Nephron (organoid): Measurements from ENCODE around the gene APOBEC3C.
"Not testable (repeated sequence)": the region's sequence is repeated elsewhere in the genome, so short reads cannot be mapped to it uniquely, and the experiment has no call there.

Source experiments
- H3K27ac Mint-ChIP-seq, 3 experiments: 2 replicates each; pipeline ENCODE4 v1.8.0; 2020; ENCODE audit warnings: mixed read lengths in 3 of 3, mild to moderate bottlenecking in 2 of 3, moderate library complexity in 1 of 3
- H3K27me3 Mint-ChIP-seq: 2 replicates; pipeline ENCODE4 v1.8.0; 2021; ENCODE audit warnings: low read depth, mild to moderate bottlenecking, moderate library complexity, mixed read lengths
- H3K36me3 Mint-ChIP-seq: 2 replicates; pipeline ENCODE4 v1.8.0; 2020; ENCODE audit warnings: low read depth, mixed read lengths
- H3K4me1 Mint-ChIP-seq: 2 replicates; pipeline ENCODE4 v1.8.0; 2020; ENCODE audit warnings: mixed read lengths
- H3K4me3 Mint-ChIP-seq, 3 experiments: 2 replicates each; pipeline ENCODE4 v1.8.0; 2020; ENCODE audit warnings: mild to moderate bottlenecking in 3 of 3, mixed read lengths in 3 of 3, moderate library complexity in 2 of 3
- H3K9me3 Mint-ChIP-seq: 2 replicates; pipeline ENCODE4 v1.8.0; 2020; ENCODE audit warnings: mixed read lengths
- TF ChIP-seq, protein P1 (sequence below), 3 experiments: fragments of 200-600 bp; sonication (generic); IDR thresholded peaks; one replicate each; pipeline ENCODE4 v1.5.0; 2021; ENCODE audit warnings: antibody characterized with exemption in 3 of 3; ENCODE audit not compliant: unreplicated experiment in 3 of 3

APOBEC3C gene

DNA sequence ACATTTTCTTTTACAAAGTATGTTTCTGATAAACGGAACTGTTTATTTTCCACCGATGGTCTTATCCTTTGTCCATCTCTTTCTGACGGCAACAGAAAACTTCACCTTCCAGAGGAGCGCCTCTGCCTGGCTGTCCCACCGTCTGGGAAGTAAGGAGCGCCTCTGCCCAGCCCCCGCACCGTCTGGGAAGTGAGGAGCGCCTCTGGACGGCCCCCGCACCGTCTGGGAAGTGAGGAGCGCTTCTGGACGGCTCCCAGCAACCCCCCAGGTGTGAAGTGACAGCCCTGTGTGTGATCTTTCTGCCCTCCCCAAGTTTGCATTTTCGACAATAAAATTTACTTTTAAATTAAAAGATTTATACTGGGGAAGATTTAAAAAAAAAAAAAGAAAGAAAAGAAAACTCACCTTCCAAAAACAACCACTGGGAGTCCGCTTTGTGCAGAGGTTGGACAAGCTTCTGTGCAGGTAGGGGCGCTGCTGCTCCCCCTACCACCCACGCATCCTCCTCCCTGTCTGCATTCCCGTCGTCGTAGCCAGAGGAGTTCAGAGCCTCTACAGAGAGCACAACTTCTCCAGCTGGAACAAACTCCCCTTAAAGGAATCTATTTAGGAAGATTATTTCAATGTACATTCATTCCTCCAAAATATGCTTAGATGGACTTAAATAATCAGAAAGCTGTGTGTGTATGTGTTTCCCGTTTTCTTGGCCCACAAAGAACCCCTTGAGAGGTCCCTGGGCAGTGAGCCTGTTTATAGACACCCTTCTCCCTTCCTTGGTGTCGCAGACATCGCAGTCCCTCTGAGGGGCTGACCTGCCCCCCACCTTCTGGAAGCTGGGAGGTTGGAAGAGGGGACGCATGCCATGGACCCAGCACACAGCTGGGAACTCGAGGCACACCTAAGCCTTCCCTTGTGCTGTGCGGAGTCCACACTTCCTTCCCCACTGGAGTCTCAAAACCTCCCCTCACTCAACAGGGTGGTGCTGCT lies 32.8 kb upstream of the APOBEC3C start:
- Mint-ChIP-seq H3K4me1 (peaks cover 14% of the 10 kb centered on the region), H3K4me3 (peak overlapping the region; percentile 11 to 80 (median 71)), H3K27ac (peak overlapping the region; percentile 69 to 91 (median 85)), H3K9me3 (peaks cover 11% of the 10 kb centered on the region), H3K36me3 (peaks cover 3% of the 10 kb centered on the region), H3K27me3 (peaks cover 5% of the 10 kb centered on the region)
- TF ChIP-seq, protein P1, sequence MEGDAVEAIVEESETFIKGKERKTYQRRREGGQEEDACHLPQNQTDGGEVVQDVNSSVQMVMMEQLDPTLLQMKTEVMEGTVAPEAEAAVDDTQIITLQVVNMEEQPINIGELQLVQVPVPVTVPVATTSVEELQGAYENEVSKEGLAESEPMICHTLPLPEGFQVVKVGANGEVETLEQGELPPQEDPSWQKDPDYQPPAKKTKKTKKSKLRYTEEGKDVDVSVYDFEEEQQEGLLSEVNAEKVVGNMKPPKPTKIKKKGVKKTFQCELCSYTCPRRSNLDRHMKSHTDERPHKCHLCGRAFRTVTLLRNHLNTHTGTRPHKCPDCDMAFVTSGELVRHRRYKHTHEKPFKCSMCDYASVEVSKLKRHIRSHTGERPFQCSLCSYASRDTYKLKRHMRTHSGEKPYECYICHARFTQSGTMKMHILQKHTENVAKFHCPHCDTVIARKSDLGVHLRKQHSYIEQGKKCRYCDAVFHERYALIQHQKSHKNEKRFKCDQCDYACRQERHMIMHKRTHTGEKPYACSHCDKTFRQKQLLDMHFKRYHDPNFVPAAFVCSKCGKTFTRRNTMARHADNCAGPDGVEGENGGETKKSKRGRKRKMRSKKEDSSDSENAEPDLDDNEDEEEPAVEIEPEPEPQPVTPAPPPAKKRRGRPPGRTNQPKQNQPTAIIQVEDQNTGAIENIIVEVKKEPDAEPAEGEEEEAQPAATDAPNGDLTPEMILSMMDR (IDR thresholded peaks at IDR 0.05; ENCODE audit: unreplicated experiment in 3 of 3): peak; percentile 45 to 58 (median 49)

DNA sequence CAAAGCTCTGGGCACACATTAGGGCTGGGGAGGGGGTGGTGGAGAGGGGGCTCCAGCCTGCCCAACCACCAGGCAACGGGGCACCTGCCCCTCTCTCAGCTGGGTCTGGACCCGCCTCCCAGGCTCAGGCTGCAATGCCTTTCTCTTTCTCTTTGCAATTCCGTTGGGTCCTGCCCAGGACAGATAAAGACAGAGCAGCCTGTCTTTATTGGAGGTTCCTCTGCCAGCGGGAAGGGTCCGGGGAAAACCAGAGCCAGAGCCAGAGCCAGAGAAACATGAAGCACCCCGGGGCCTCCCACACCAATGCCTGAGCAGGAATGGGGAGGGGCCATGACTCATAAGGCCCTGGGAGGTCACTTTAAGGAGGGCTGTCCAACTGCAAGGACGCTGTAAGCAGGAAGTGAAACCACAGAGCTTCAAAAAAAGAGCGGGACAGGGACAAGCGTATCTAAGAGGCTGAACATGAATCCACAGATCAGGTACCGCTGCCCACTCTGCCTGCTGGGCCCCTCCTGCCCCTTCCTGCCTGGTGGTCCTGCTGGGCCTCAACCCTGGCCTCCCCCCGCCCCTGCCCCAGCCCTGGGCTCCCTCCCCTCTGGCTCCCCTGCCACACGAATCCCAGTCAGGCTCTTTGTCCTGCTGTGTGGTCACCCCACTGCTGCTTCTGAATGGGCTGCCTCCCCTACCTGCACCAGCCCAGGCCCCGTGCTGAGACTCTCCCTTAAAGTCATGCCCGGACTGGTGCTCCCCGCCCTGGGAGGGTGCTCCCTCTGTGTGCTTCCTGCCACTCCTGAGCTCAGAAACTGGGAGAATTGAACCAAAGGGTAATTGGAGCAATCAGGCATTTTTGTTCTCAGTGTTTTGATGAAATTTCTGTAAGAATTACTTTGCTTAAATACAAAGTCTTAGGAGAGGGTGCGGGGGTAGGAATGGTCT lies 31.8 kb upstream of the APOBEC3C start, which contains the start of gene APOBEC3B:
Gene APOBEC3B (plus strand): TSS at position 356 of the 936 bp plus-strand sequence. CDS start 107 bp downstream, at position 463.
- Mint-ChIP-seq H3K27ac (peak within 1 kb of the TSS; percentile 69 to 91 (median 85)), H3K27me3 (peaks cover 5% of the 10 kb centered on the region), H3K9me3 (peaks cover 7% of the 10 kb centered on the region), H3K36me3 (peaks cover 3% of the 10 kb centered on the region), H3K4me1 (peaks cover 14% of the 10 kb centered on the region), H3K4me3 (peak within 1 kb of the TSS; percentile 76 to 83 (median 80))
- TF ChIP-seq, protein P1 (IDR thresholded peaks at IDR 0.05; ENCODE audit: unreplicated experiment in 3 of 3): no peak

GRCh38 chr22:38984224-38984623 lies 29.8 kb upstream of the APOBEC3C start:
- Mint-ChIP-seq H3K36me3 (peaks cover 3% of the 10 kb centered on the region), H3K27me3 (peaks cover 5% of the 10 kb centered on the region), H3K27ac (no peak overlapping the region), H3K4me1 (peaks cover 14% of the 10 kb centered on the region), H3K9me3 (peaks cover 7% of the 10 kb centered on the region), H3K4me3 (no peak overlapping the region)
- TF ChIP-seq, protein P1 (IDR thresholded peaks at IDR 0.05; ENCODE audit: unreplicated experiment in 3 of 3): no peak

GRCh38 chr22:38984784-38985757 lies 29.0 kb upstream of the APOBEC3C start:
- H3K4me3 Mint-ChIP-seq, H3K27me3 Mint-ChIP-seq, H3K36me3 Mint-ChIP-seq, H3K9me3 Mint-ChIP-seq: not testable (repeated sequence)
- Mint-ChIP-seq H3K4me1 (peaks cover 14% of the 10 kb centered on the region), H3K27ac (peak overlapping the region in 1 of 3 experiments; percentile 10)

GRCh38 chr22:38986629-38987028 lies 27.4 kb upstream of the APOBEC3C start:
- Mint-ChIP-seq H3K4me3 (no peak overlapping the region), H3K4me1 (peaks cover 8% of the 10 kb centered on the region), H3K27ac (no peak overlapping the region), H3K36me3 (peaks cover 3% of the 10 kb centered on the region), H3K9me3 (peaks cover 7% of the 10 kb centered on the region), H3K27me3 (peaks cover under 1% of the 10 kb centered on the region)
- TF ChIP-seq, protein P1 (IDR thresholded peaks at IDR 0.05; ENCODE audit: unreplicated experiment in 3 of 3): no peak
